ENCODE data around the gene TMEM63B.
A peak's percentile ranks its signal among the peaks of the same experiment; 100 is the strongest.
"Not testable (repeated sequence)": the region's sequence is repeated elsewhere in the genome, so short reads cannot be mapped to it uniquely, and the experiment has no call there.

Gene TMEM63B

GRCh38 chr6:44172731-44173500 lies 45.6 kb downstream of the TMEM63B start:
- DNase-seq = peak; percentile 56

GRCh38 chr6:44176130-44176761 lies 48.9 kb downstream of the TMEM63B start:
- DNase-seq = no peak

GRCh38 chr6:44176762-44177509 lies 49.6 kb downstream of the TMEM63B start:
- peak; percentile 33 for DNase-seq

- no peak for DNase-seq
These were observed 50.5 kb downstream of the TMEM63B start for GRCh38 chr6:44177691-44178423.

GRCh38 chr6:44178424-44179071 lies 51.2 kb downstream of the TMEM63B start:
- no peak for DNase-seq

- no peak for DNase-seq
These were observed 51.8 kb downstream of the TMEM63B start for GRCh38 chr6:44179072-44179536.

GRCh38 chr6:44179648-44180047 lies 52.3 kb downstream of the TMEM63B start:
- no peak for DNase-seq

GRCh38 chr6:44180406-44180805 lies 53.1 kb downstream of the TMEM63B start:
- DNase-seq = no peak

GRCh38 chr6:44180886-44181285 lies 53.5 kb downstream of the TMEM63B start:
- no peak for DNase-seq

- not testable (repeated sequence) for DNase-seq
These were observed 54.4 kb downstream of the TMEM63B start for GRCh38 chr6:44181784-44182183.

- DNase-seq = no peak
These were observed 55.6 kb downstream of the TMEM63B start for GRCh38 chr6:44182911-44183390.

- no peak for DNase-seq
These were observed 56.4 kb downstream of the TMEM63B start for GRCh38 chr6:44183783-44184182.

GRCh38 chr6:44185356-44185755 lies 58.0 kb downstream of the TMEM63B start:
- DNase-seq = not testable (repeated sequence)

GRCh38 chr6:44185953-44186634 lies 58.7 kb downstream of the TMEM63B start:
- no peak for DNase-seq

- DNase-seq = no peak
These were observed 59.3 kb downstream of the TMEM63B start for GRCh38 chr6:44186635-44187025.

GRCh38 chr6:44188819-44189218 lies 61.5 kb downstream of the TMEM63B start:
- no peak for DNase-seq

- DNase-seq = no peak
These were observed 61.9 kb downstream of the TMEM63B start for GRCh38 chr6:44189257-44189656.

- no peak for DNase-seq
These were observed 63.4 kb downstream of the TMEM63B start for GRCh38 chr6:44190715-44191114.

- no peak for DNase-seq
These were observed 65.2 kb downstream of the TMEM63B start for GRCh38 chr6:44192428-44193041.

- DNase-seq = no peak
These were observed 66.1 kb downstream of the TMEM63B start for GRCh38 chr6:44193307-44193910.

- no peak for DNase-seq
These were observed 67.0 kb downstream of the TMEM63B start for GRCh38 chr6:44194326-44194725.

All from GDM1 (cell line).